ENCODE data around the gene ID1.
"Not testable (repeated sequence)": the region's sequence is repeated elsewhere in the genome, so short reads cannot be mapped to it uniquely, and the experiment has no call there.

Gene ID1

DNA sequence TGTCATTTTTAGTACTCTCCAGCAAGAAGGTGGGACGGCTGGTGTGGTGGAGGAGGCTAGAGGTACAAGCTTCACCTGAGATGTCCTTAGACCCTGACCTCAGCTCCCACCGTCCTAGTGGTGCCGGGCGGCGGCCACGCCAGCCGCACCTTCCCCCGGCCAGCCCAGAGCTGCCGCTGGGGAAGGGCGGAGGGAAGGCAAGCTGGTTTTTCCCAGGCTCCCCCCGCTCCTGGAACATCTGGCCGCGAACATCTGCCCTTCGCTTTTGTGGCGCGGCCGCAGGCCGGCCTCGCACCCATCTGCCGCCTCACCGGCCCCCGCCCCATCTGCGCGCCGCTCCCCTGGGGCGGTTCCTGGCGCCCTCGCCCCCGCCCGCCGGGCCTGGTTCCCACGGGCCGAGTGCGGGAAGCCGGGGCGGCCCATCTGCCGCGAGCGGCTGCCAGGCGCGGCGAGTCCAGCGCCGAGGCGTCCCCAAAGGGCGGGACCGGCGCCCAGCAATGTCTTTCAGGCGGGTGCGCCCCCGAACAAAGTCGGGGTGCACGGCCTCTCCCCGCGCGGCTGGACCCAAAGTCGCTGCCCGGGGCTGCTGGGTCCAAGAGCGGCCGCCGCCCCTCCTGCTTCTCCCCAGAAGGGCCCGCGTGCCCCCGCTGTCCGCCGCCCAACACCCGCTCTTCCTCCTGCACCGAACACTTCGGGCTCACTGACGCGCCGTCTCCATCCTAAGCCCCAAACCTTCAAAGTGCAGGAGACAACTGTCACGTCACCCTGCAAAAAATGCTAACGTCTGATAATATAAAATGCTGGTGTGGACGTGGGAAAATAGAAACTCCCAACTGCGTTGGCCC is 17.3 kb upstream of the ID1 start:
- H3K4me1 ChIP-seq (ENCODE audit: control insufficient read depth in 5 of 5, insufficient read depth in 5 of 5, low read length in 5 of 5) = peaks cover 5 to 17% (median 11%) of the 10 kb centered on the region in 5 donors
- no peaks in the 10 kb centered on the region for H3K27me3 ChIP-seq (ENCODE audit: control insufficient read depth in 5 of 5, insufficient read depth in 4 of 5, low read length in 5 of 5)
- peak overlapping the region; percentile 83 for H3K27ac ChIP-seq (ENCODE audit: low read depth, low read length)
- no peaks in the 10 kb centered on the region for H3K36me3 ChIP-seq (ENCODE audit: control insufficient read depth in 5 of 5, insufficient read depth in 5 of 5, low read length in 5 of 5)
- peak overlapping the region; percentile 61 to 71 (median 69) for H3K4me3 ChIP-seq (ENCODE audit: low read depth in 1 of 5, low read length in 5 of 5)
- no peaks in the 10 kb centered on the region for H3K9me3 ChIP-seq (ENCODE audit: control insufficient read depth in 5 of 5, low read length in 5 of 5)
- H3K9ac ChIP-seq (ENCODE audit: low read length in 5 of 5) = peak overlapping the region; percentile 38 to 68 (median 56)

DNA sequence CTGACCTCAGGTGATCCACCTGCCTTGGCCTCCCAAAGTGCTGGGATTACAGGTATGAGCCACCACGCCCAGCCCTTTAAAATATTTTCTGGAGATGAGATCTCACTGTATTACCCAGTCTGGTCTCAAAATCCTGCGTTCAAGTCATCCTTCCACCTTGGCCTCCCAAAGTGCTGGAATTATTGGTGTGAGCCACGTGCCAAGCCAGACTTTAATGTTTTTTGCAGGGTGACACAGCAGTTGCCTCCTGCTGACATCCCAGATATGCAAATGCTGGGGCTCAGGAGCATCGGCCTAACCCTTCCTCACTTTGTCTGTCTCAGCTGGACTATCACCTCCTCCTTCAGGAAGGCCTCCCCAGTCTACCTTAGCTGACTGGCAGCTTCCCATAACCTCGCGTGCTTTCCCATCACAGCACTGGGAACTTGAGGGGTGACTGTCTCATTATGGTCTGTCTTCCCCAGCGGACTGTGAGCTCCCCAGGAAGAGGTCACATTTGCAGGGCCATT is 14.3 kb upstream of the ID1 start:
- H3K27ac ChIP-seq (ENCODE audit: low read depth, low read length) = no peak overlapping the region
- H3K4me1 ChIP-seq (ENCODE audit: control insufficient read depth in 5 of 5, insufficient read depth in 5 of 5, low read length in 5 of 5) = peaks cover 5 to 43% (median 26%) of the 10 kb centered on the region in 5 donors
- H3K9ac ChIP-seq (ENCODE audit: low read length in 5 of 5) = no peak overlapping the region
- H3K27me3 ChIP-seq (ENCODE audit: control insufficient read depth in 5 of 5, insufficient read depth in 4 of 5, low read length in 5 of 5) = no peaks in the 10 kb centered on the region
- H3K9me3 ChIP-seq (ENCODE audit: control insufficient read depth in 5 of 5, low read length in 5 of 5) = no peaks in the 10 kb centered on the region
- no peak overlapping the region for H3K4me3 ChIP-seq (ENCODE audit: low read depth in 1 of 5, low read length in 5 of 5)
- H3K36me3 ChIP-seq (ENCODE audit: control insufficient read depth in 5 of 5, insufficient read depth in 5 of 5, low read length in 5 of 5) = no peaks in the 10 kb centered on the region

DNA sequence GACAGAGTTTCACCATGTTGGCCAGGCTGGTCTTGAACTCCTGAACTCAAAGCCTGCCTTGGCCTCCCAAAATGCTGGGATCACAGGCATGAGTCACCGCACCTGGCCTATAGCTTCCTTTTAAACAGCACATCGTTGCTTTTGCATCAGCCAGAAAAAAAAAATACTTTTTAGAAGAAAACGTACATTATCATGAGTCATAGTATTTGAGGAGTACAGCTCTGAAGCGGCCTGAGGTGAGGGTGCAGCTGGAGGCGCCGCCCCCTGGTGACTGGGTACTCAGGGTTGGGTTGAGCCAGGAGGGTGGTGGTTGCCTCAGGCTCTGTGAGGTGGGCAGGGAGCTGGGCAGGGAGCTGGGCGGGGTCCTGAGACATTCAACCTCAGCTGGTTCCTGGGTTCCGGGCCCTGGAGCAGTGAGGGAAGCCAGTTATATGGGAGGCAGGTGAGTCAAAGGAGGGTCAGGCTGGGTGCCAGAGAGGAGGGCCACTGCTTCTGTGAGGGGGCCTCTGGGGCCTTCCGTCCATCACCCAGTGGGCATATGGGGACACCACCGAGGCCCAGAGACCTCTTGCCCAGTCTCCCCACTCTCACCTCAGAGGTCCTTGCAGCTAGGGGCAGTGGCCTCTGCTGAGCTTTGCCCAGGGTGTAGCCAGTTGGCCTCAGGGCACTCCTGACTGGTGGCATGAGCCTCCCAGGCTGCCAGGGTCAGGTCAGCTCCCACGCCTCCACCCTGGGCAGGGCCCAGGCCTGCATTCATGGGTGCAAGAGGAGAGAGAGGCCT is 11.7 kb upstream of the ID1 start:
- H3K4me1 ChIP-seq (ENCODE audit: control insufficient read depth in 5 of 5, insufficient read depth in 5 of 5, low read length in 5 of 5) = peaks cover 4 to 47% (median 28%) of the 10 kb centered on the region in 5 donors
- no peaks in the 10 kb centered on the region for H3K27me3 ChIP-seq (ENCODE audit: control insufficient read depth in 5 of 5, insufficient read depth in 4 of 5, low read length in 5 of 5)
- H3K9ac ChIP-seq (ENCODE audit: low read length in 5 of 5) = no peak overlapping the region
- H3K9me3 ChIP-seq (ENCODE audit: control insufficient read depth in 5 of 5, low read length in 5 of 5) = no peaks in the 10 kb centered on the region
- no peak overlapping the region for H3K27ac ChIP-seq (ENCODE audit: low read depth, low read length)
- no peak overlapping the region for H3K4me3 ChIP-seq (ENCODE audit: low read depth in 1 of 5, low read length in 5 of 5)
- no peaks in the 10 kb centered on the region for H3K36me3 ChIP-seq (ENCODE audit: control insufficient read depth in 5 of 5, insufficient read depth in 5 of 5, low read length in 5 of 5)

DNA sequence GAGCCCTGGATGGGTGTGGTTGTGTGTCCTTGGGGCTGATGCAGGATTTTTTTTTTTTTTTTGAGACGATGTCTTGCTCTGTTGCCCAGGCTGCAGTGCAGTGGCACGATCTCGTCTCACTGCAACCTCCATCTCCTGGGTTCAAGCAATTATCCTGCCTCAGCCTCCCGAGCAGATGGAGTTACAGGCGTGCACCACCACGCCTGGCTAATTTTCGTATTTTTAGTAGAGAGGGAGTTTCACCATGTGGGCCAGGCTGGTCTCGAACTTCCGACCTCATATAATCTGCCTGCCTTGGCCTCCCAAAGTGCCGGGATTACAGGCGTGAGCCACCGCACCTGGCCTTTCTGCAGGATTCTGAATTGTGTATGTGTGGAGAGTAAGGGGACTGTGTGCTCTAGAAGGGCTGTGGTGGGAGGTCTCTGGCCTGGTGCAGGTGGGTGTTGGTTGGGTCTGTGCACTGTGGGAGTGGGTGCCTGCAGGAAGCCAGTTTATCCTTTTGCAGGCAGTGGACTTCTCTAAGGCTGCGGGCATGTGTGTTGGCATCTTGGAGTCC is 11.0 kb upstream of the ID1 start:
- Histone ChIP-seq H3K9ac (ENCODE audit: low read length in 5 of 5) (no peak overlapping the region), H3K27me3 (ENCODE audit: control insufficient read depth in 5 of 5, insufficient read depth in 4 of 5, low read length in 5 of 5) (no peaks in the 10 kb centered on the region), H3K4me1 (ENCODE audit: control insufficient read depth in 5 of 5, insufficient read depth in 5 of 5, low read length in 5 of 5) (peaks cover 4 to 47% (median 28%) of the 10 kb centered on the region in 5 donors), H3K4me3 (ENCODE audit: low read depth in 1 of 5, low read length in 5 of 5) (no peak overlapping the region), H3K36me3 (ENCODE audit: control insufficient read depth in 5 of 5, insufficient read depth in 5 of 5, low read length in 5 of 5) (no peaks in the 10 kb centered on the region), H3K27ac (ENCODE audit: low read depth, low read length) (no peak overlapping the region), H3K9me3 (ENCODE audit: control insufficient read depth in 5 of 5, low read length in 5 of 5) (no peaks in the 10 kb centered on the region)

DNA sequence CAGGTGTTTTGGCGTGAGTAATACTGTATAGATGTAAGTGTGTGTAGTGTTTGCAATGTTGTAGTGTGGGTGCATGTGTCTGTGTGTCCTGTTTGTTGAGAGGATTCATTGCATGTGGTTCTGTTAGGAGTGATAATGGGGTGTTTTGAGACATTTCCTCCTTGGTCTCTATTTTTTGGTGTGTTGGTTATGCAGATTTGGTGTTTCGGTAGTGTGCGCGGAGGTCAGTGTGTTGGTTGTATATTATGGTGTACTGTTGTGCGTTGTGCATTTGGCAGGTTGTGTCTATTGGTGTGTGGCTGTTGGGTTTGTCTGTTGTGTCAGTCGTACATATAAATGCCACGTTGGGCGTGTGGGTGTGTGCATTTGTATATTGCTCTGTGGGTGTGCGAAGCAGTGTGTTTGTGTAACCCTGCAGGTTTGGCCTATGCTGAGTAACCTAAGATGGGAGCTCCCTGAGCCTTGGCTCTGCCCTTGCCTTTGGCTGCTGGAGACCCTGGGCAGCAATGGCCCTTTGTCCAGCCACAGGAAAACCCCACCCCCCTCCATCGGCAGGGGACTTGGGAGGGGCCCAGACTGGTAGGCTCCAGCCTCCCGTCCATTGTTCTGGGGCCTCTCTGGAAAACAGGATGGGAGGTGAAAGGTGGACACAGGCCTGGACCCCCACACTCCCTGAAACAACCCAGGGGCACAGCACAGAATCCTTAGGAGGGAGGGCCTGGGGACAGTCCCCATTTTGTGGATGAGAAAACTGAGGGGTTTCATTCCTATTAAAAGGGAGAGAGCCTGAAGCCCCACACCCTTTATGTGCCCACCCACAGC is 10.3 kb upstream of the ID1 start:
- Histone ChIP-seq H3K9ac (ENCODE audit: low read length in 5 of 5) (peak overlapping the region in 1 of 5 donors; percentile 2), H3K4me3 (ENCODE audit: low read depth in 1 of 5, low read length in 5 of 5) (no peak overlapping the region), H3K36me3 (ENCODE audit: control insufficient read depth in 5 of 5, insufficient read depth in 5 of 5, low read length in 5 of 5) (no peaks in the 10 kb centered on the region), H3K4me1 (ENCODE audit: control insufficient read depth in 5 of 5, insufficient read depth in 5 of 5, low read length in 5 of 5) (peaks cover 2 to 47% (median 28%) of the 10 kb centered on the region in 5 donors), H3K27me3 (ENCODE audit: control insufficient read depth in 5 of 5, insufficient read depth in 4 of 5, low read length in 5 of 5) (no peaks in the 10 kb centered on the region), H3K27ac (ENCODE audit: low read depth, low read length) (peak overlapping the region; percentile 55), H3K9me3 (ENCODE audit: control insufficient read depth in 5 of 5, low read length in 5 of 5) (no peaks in the 10 kb centered on the region)

DNA sequence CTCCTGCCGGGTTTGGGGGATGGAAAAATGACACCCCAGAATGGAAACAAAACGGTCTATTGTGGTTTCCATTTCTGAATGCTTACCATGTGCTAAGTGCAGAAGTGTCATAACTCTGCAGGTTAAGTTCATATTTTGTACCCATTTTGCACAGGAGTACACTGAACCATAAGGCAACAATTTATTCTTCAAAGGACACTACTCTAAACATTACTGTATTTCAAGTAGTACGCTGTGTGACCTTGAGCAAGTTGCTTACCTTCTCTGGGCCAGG is 9.8 kb upstream of the ID1 start:
- Histone ChIP-seq H3K27me3 (ENCODE audit: control insufficient read depth in 5 of 5, insufficient read depth in 4 of 5, low read length in 5 of 5) (no peaks in the 10 kb centered on the region), H3K36me3 (ENCODE audit: control insufficient read depth in 5 of 5, insufficient read depth in 5 of 5, low read length in 5 of 5) (no peaks in the 10 kb centered on the region), H3K9me3 (ENCODE audit: control insufficient read depth in 5 of 5, low read length in 5 of 5) (no peaks in the 10 kb centered on the region), H3K9ac (ENCODE audit: low read length in 5 of 5) (peak overlapping the region in 1 of 5 donors; percentile 2), H3K4me3 (ENCODE audit: low read depth in 1 of 5, low read length in 5 of 5) (no peak overlapping the region), H3K4me1 (ENCODE audit: control insufficient read depth in 5 of 5, insufficient read depth in 5 of 5, low read length in 5 of 5) (peaks cover 2 to 47% (median 28%) of the 10 kb centered on the region in 5 donors), H3K27ac (ENCODE audit: low read depth, low read length) (peak overlapping the region; percentile 39)

DNA sequence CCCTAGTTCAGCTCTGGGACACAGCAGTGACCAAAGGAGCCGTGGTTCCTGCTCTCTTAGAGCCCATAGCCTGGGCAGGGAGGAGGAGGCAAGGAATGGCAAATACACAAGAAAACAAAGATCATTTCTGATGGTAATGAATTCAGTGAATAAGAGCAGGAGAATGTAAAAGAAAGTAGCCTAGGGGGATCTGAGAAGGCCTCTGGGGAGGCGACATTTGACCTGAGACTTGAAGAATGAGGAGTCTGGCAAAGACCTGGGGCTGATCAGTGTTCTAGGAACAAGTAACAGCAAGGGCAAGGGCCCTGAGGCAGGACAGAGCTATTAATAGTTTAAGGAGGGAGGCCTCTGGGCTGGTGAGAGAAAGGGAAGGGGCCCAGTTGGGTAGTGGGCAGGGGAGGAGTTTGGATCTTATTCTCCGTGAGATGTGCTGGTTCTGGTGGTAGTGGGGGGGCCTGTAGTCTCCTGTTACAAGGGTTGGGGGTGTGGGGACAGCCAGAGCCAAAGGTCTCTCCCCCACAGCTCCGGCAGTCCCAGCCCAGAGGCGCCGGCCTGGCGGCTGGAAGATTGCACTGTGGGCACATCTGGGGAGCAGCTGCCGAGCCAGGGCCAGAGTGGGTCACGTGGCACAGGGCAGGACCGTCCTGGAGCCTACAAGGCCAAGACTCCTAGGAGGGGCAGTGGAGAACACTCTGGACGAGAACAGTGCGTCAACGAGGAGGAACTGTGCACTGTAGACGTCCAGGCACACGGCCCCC is 9.3 kb upstream of the ID1 start:
- H3K9me3 ChIP-seq (ENCODE audit: control insufficient read depth in 5 of 5, low read length in 5 of 5) = no peaks in the 10 kb centered on the region
- H3K4me3 ChIP-seq (ENCODE audit: low read depth in 1 of 5, low read length in 5 of 5) = peak overlapping the region in 1 of 5 donors; percentile 26
- H3K36me3 ChIP-seq (ENCODE audit: control insufficient read depth in 5 of 5, insufficient read depth in 5 of 5, low read length in 5 of 5) = no peaks in the 10 kb centered on the region
- peak overlapping the region in 2 of 5 donors; percentile 2 to 56 for H3K9ac ChIP-seq (ENCODE audit: low read length in 5 of 5)
- no peaks in the 10 kb centered on the region for H3K27me3 ChIP-seq (ENCODE audit: control insufficient read depth in 5 of 5, insufficient read depth in 4 of 5, low read length in 5 of 5)
- H3K4me1 ChIP-seq (ENCODE audit: control insufficient read depth in 5 of 5, insufficient read depth in 5 of 5, low read length in 5 of 5) = peaks cover 2 to 46% (median 28%) of the 10 kb centered on the region in 5 donors
- H3K27ac ChIP-seq (ENCODE audit: low read depth, low read length) = peak overlapping the region; percentile 39

DNA sequence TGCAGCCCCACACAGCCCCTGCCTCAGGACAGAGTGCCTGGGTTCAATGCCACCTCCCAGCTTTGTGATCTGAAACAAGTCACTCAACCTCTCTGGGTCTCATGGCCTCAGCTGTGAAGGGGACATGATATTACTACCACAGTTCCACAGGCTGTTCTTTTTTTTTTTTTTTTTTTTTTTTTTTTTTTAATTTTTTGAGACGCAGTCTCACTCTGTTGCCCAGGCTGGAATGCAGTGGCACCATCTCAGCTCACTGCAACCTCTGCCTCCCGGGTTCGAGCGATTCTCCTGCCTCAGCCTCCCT is 8.7 kb upstream of the ID1 start:
- Histone ChIP-seq H3K4me3 (ENCODE audit: low read depth in 1 of 5, low read length in 5 of 5) (peak overlapping the region in 1 of 5 donors; percentile 26), H3K9ac (ENCODE audit: low read length in 5 of 5) (peak overlapping the region in 1 of 5 donors; percentile 56), H3K4me1 (ENCODE audit: control insufficient read depth in 5 of 5, insufficient read depth in 5 of 5, low read length in 5 of 5) (peaks cover 2 to 42% (median 28%) of the 10 kb centered on the region in 5 donors), H3K27ac (ENCODE audit: low read depth, low read length) (peak overlapping the region; percentile 39)
- H3K27me3 ChIP-seq (ENCODE audit: control insufficient read depth in 5 of 5, insufficient read depth in 4 of 5, low read length in 5 of 5); H3K36me3 ChIP-seq (ENCODE audit: control insufficient read depth in 5 of 5, insufficient read depth in 5 of 5, low read length in 5 of 5); H3K9me3 ChIP-seq (ENCODE audit: control insufficient read depth in 5 of 5, low read length in 5 of 5): not testable (repeated sequence)

DNA sequence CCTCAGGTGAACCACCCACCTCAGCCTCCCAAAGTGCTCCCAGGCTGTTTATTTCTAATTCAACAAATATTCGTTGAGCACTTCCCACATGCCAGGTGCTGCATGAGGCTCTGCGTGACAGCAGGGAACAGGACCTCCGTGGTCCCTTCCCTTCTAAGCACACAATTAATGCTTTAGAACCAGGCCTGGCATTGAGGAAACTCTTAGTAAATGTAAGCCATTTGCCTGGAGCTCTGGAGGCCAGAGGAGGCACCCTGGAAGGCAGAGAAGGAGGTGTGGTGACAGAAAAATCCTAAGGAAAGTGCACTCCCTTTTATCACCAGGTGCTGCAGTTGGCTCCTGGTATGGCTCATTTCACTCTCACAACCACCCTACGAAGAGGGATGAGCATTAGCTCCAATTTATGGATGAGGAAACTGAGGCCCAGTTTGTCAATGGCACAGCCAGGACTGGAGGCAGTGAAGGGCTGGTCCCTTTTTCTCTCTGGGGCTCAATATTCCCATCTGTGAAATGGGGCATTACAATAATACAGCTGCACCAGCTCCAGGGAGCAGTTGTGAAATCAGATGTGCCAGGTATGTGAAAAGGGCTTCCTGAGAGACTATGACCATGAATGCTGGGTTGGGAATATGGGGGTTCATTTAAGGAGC is 8.1 kb upstream of the ID1 start:
- H3K4me3 ChIP-seq (ENCODE audit: low read depth in 1 of 5, low read length in 5 of 5) = no peak overlapping the region
- H3K9ac ChIP-seq (ENCODE audit: low read length in 5 of 5) = no peak overlapping the region
- no peaks in the 10 kb centered on the region for H3K27me3 ChIP-seq (ENCODE audit: control insufficient read depth in 5 of 5, insufficient read depth in 4 of 5, low read length in 5 of 5)
- H3K9me3 ChIP-seq (ENCODE audit: control insufficient read depth in 5 of 5, low read length in 5 of 5) = no peaks in the 10 kb centered on the region
- H3K4me1 ChIP-seq (ENCODE audit: control insufficient read depth in 5 of 5, insufficient read depth in 5 of 5, low read length in 5 of 5) = peaks cover 2 to 42% (median 28%) of the 10 kb centered on the region in 5 donors
- H3K27ac ChIP-seq (ENCODE audit: low read depth, low read length) = peak overlapping the region; percentile 46
- no peaks in the 10 kb centered on the region for H3K36me3 ChIP-seq (ENCODE audit: control insufficient read depth in 5 of 5, insufficient read depth in 5 of 5, low read length in 5 of 5)

Measured in subcutaneous abdominal adipose tissue (tissue), 5 donors.